GM21526 (cell line): ENCODE results near the gene ANKS3.
"Not testable (repeated sequence)": the region's sequence is repeated elsewhere in the genome, so short reads cannot be mapped to it uniquely, and the experiment has no call there.

ENCODE experiments used
- ATAC-seq: cut with Tn5 transposase; IDR thresholded peaks from one replicate; pipeline ENCODE4 v1.9.1; 2021; ENCODE audit warnings: moderate library complexity; ENCODE audit not compliant: unreplicated experiment, low FRiP score

ANKS3 gene

DNA sequence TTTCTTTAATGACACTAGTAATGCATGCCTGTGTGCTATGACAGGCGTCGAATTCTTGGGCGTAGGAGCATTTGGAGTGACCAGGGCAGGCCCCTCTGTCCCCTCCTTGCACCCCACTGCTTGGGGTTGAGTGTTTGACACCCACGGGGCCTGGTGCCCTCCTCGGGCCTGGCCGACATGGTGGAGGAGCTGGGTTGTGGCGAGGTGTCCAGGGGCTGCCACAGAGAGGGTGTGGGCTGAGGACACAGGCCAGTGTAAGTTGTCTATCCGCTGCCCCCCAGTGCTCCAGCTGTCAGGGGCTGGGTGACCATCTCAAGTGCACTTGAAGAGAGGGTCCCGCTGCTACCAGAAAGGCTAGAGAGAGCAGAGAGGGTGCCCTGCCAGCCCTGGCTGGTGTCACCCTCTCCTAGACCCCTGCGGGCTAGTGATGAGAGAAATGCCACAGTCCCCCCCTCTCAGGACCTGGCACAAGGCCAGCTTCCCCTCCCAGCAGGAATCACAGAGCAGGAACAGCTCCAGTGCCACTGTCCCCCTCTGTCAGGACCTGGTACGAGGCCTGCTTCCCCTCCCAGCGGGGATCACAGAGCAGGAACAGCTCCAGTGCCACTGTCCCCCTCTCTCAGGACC is 79.0 kb downstream of the ANKS3 start:
- ATAC-seq, result no peak

DNA sequence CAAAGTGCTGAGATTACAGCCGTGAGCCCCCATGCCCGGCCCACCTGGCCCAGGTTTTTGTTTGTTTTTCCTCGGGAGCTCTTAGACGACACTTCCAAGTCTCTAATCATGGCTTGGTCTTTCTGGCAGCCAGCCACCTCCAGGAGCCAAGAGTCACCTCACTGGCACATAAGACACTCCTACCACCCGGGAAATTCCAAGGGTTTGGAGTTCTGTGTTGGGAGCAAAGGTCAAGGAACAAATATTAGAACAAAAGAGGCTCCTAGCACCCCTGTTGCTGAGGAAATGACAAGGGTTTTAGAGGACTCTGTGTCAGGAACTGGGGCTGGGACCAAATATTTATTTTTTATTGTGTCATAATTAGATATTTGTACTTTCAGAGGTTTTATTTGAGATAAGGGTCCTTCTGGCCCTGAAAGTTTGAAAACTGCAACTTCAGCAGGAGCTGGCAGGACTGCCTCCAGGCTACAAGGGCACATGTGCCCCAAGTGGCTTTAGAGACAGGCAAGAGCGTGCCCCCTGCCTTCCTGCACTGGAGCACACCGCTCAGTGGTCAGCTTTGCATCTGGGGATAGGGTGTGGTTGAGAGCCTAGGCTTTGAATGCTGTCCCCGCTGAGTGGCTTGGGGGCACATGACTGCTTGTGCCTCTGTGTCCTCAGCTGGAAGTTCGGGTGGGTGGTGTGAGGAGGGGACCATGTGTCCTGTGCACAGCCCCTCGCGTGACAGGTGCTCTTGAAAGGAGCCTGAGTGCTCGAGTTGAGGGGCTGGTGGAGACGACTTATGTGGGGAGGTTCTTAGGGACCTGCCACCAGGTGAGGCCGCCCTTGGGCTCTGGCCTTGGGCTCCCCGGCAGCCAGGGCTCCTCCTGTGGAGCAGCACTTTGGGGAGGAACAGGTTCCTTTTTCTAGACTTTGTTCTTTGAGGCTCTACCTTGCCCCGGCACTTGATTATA is 79.8 kb downstream of the ANKS3 start:
- no peak for ATAC-seq

DNA sequence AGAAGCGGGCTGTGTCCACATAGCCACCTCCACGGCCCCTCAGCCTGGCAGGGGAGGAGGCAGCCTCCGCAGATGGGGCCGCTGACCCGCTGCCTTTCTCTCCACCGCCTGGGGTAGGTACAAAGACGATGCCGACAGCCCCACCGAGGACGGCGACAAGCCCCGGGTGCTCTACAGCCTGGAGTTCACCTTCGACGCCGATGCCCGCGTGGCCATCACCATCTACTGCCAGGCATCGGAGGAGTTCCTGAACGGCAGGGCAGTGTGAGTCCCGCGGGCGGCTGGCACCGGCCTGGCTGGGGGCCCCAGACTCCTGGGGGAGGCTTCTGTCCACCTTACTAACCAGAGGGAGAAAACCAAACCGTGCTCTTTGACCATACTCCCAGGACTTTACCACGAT is 81.5 kb downstream of the ANKS3 start:
- ATAC-seq, result no peak

DNA sequence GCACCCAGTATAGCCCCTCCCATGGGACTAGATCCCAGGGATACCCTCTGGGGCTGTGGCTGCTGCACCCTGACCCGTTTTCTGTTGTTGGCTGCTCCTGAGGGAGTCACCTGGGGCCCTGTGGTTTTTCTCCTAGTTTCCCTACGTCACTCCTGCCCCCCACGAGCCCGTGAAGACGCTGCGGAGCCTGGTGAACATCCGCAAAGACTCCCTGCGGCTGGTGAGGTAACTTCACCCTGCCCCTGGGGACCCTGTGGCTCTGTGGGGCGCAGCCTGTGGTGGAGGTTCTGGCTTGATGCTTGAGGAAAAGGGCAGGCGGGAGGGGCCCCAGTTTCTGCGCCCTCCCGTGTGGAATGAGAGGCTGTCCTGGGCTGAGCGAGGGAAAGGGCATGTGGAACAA is 82.2 kb downstream of the ANKS3 start:
- ATAC-seq, result no peak

DNA sequence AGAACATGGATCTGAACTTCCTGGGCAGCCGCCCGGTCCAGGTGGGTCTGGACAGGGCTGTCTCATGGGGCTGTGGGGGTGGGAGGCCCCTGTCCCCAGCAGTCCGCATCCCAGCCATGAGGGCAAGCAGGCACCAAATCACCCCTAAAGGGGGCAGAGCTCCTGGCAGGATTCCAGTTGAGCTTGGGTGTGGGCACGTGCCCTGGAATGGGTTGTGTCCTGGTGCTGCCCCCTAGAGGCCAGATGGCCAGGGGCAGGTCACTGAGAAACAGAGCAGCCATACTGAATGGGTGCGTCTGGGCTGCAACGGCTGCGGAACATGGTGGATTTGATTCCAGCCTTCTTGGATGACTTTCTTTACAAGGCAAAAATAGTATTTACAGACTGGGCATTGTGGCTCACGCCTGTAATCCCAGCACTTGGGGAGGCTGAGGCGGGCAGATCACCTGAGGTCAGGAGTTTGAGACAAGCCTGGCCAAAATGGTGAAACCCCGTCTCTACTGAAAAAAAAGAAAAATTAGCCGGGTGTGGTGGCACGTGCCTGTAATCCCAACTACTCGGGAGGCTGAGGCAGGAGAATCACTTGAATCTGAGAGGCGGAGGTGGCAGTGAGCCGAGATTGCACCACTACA is 83.5 kb downstream of the ANKS3 start:
- not testable (repeated sequence) for ATAC-seq

DNA sequence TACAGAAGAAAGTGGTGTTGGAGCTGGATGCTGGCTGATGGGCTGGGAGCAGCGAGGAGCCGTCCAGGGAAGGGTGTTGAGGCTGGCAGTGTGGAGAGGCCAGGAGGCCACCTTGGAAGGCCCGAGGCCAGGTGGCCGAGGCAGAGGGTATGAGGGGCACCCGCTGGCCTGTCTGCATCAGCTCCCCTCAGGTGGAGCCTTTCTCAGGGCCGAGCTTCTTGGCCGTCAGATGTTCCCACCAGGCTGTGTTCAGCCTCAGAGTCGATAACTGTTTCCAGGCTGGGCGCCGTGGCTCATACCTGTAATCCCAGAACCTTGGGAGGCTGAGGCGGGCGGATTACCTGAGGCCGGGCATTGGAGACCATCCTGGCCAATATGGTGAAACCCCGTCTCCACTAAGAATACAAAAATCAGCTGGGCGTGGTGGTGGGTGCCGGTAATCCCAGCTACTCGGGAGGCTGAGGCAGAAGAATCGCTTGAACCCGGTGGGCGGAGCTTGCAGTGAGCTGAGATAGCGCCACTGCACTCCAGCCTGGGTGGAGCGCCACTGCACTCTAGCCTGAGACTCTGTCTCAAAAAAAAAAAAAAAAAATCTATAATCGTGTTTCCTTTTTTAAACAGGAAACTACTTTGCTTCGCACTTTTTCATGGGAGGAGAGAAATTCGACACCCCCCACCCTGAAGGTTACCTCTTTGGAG is 84.2 kb downstream of the ANKS3 start:
- ATAC-seq, result no peak

DNA sequence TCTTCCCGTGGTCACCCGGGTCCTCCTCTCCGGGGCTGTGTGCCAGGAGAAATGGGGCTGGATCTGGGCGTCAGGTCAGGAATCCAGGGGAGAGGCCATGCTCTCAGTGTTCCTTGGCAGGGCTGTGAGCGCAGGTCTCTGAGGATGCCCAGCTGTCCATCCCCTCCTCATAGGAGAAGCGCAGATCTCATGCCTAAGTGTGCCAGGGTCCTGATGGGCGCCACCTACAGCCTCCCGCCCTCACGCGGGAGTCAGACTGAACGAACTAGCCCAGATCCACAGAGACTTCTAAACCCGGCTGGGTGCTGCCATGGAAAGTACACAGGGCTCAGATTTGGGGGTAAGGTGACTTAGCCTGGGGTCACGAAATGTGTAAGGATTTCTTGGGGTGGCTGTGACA is 85.2 kb downstream of the ANKS3 start:
- ATAC-seq, result no peak

DNA sequence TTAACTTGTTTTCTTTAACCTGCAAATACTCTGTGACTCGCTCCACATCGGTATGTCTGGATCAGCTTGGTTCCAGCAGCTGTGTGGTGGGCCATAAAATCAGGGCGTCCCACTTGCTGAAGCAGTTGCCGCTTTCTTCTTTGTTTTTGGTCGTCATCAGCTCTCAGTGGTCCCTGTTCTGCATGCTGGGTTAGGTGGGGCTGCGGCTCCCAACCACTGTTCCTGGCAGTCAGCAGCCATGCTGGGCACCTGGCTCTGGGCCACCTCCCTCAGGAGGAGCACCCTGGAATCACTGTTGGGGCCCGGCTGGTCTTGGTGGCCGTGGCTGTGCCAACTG is 86.5 kb downstream of the ANKS3 start:
- ATAC-seq, result no peak

DNA sequence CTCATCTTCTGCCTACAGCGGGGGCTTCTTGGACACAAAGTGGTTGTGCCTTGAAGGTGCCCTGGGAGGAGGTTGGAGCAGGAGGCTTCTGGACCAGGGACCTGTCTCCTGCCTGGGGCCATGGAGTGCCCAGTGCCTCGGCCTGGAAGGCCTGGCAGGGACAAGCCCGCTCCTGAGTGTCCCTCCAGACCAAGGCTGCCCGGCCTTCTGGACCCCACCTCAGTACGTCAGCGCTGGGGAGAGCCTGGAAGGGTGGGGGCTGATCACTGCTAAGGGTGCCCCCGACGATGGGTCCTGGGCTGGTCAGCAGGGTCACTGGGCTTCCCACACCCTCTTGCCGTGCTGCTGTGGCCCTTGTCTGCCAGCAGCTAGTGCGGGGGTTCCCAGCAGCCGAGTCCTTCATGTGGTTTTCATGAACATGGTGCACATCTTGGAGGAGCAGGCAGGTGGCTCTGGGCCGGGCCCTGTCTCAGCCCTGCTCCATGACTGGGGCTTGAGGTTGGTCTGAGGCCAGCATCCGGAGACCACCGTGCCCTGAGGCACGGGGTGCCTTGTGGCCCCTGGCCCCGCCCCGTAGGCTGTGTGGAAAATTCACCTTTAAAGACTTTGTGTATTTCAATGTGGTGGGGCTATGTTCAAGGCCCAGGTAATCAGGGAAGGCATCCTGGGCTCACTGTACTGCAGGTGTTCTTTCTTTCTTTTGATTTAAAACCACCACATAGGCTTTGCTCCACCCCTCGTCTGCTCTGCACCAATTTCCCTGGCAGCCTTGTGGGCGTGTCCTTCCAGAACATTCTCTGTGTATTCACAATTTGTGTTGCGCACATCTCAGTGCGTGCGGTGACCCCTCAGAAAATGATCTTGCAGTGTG is 87.1 kb downstream of the ANKS3 start:
- ATAC-seq, result no peak
